Right lobe of liver (tissue), 6 donors: ENCODE measurements around the gene PSG1. TPM values are rescaled to one million over a fixed set of nuclear protein-coding genes. Genes with fewer than 3 reads are reported as not detected.
"Not testable (repeated sequence)": the region's sequence is repeated elsewhere in the genome, so short reads cannot be mapped to it uniquely, and the experiment has no call there.

Experiments
- ATAC-seq, 4 donors: fragments of 200-7000 bp; cut with Tn5 transposase; one replicate each; pipeline ENCODE4 v1.9.1; 2020; ENCODE audit warnings: mild to moderate bottlenecking in 4 of 4, moderate library complexity in 4 of 4
- DNase-seq, 3 donors: peaks; one replicate each; pipeline ENCODE4 v3.0.0-alpha.2; 2020
- H3K27ac ChIP-seq, 3 donors: fragments of 200-600 bp; one replicate each; pipeline ENCODE4 v1.8.0; 2022
- H3K27me3 ChIP-seq, 2 donors: fragments of 200-600 bp; one replicate each; pipeline ENCODE4 v1.8.0; 2022
- H3K36me3 ChIP-seq, 4 donors: fragments of 200-600 bp; sonication (generic) in 1 of 4; one replicate each; pipeline versions ENCODE4 v1.5.1 to v1.8.0; 2017 to 2022; ENCODE audit warnings: control low read depth in 1 of 4
- H3K4me1 ChIP-seq, 4 donors: fragments of 200-600 bp; sonication (generic) in 1 of 4; one replicate each; pipeline versions ENCODE4 v1.5.1 to v1.8.0; 2017 to 2022; ENCODE audit warnings: control low read depth in 1 of 4
- H3K4me3 ChIP-seq, 3 donors: fragments of 200-600 bp; one replicate each; pipeline ENCODE4 v1.8.0; 2022
- H3K9me3 ChIP-seq, 4 donors: fragments of 200-600 bp; sonication (generic) in 1 of 4; one replicate each; pipeline versions ENCODE4 v1.5.1 to v1.8.0; 2017 to 2022; ENCODE audit warnings: control low read depth in 1 of 4
- POLR2A ChIP-seq: fragments of 450-650 bp; IDR thresholded peaks from one replicate; pipeline ENCODE4 v1.6.1; 2017; ENCODE audit warnings: antibody characterized with exemption, mild to moderate bottlenecking
- WGBS: methylation state at CpG from one replicate; pipeline ENCODE4 v1.1.6; 2018; ENCODE audit warnings: low coverage, low lambda C conversion rate; ENCODE audit not compliant: insufficient coverage; ENCODE audit errors: missing lambda C conversion rate; 5-methylcytosine and 5-hydroxymethylcytosine counted together
- intact Hi-C, 2 donors: fragments of 100-400 bp; cut with DNase I; formaldehyde crosslinking; loops; one replicate each; pipeline versions ENCODE4 v1.11.2 to v1.14.1; 2022
- total RNA-seq, 6 experiments: library from RNA; depleted of rRNA in 2 of 6; stranded (reverse); fragments of >200 nt in 2 of 6; fragmentation: NEBNext Ultra II Directional in 3 of 6; extraction: Animal tissue kit (Norgen Biotek cat#: 25700) in 3 of 6; gene quantifications; one replicate each; pipeline versions ENCODE4 v1.1.0 to v1.2.4, GENCODE V29; 2016 to 2023
- TF ChIP-seq, protein P1 (sequence below), 4 donors: fragments of 200-600 bp in 3 of 4; fragments of 450-650 bp in 1 of 4; IDR thresholded peaks; one replicate each; pipeline versions ENCODE4 v1.5.1 to v1.8.0; 2016 to 2022; ENCODE audit warnings: antibody characterized with exemption in 4 of 4, mild to moderate bottlenecking in 2 of 4
- donor health status: DM: no; HTN: yes; CAD: no.
- donor health status: DM: no; HTN: no; CAD: no.
- donor health status: DM: no; HTN: no; CAD: no.
- donor health status: DM: no; HTN: yes; CAD: no.
- donor health status: DM: no; HTN: yes; CAD: no.

PSG1 gene
- total RNA-seq, 6 experiments from 2014 or later: not detected

GRCh38 chr19:42919757-42920079, 40.2 kb upstream of the PSG1 start:
- intact Hi-C loops: no loop called here
- no peaks in the 10 kb centered on the region for H3K9me3 ChIP-seq
- H3K4me1 ChIP-seq: no peaks in the 10 kb centered on the region
- DNase-seq: no peak
- H3K4me3 ChIP-seq: no peak overlapping the region
- TF ChIP-seq POLR2A: no peak
- TF ChIP-seq, protein P1, sequence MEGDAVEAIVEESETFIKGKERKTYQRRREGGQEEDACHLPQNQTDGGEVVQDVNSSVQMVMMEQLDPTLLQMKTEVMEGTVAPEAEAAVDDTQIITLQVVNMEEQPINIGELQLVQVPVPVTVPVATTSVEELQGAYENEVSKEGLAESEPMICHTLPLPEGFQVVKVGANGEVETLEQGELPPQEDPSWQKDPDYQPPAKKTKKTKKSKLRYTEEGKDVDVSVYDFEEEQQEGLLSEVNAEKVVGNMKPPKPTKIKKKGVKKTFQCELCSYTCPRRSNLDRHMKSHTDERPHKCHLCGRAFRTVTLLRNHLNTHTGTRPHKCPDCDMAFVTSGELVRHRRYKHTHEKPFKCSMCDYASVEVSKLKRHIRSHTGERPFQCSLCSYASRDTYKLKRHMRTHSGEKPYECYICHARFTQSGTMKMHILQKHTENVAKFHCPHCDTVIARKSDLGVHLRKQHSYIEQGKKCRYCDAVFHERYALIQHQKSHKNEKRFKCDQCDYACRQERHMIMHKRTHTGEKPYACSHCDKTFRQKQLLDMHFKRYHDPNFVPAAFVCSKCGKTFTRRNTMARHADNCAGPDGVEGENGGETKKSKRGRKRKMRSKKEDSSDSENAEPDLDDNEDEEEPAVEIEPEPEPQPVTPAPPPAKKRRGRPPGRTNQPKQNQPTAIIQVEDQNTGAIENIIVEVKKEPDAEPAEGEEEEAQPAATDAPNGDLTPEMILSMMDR (IDR thresholded peaks at IDR 0.05): no peak
- 20% methylated on average over 2 of the region's 3 CpGs for WGBS
- no peak for ATAC-seq
- no peak overlapping the region for H3K27ac ChIP-seq
- H3K27me3 ChIP-seq: no peaks in the 10 kb centered on the region
- H3K36me3 ChIP-seq: no peaks in the 10 kb centered on the region

DNA sequence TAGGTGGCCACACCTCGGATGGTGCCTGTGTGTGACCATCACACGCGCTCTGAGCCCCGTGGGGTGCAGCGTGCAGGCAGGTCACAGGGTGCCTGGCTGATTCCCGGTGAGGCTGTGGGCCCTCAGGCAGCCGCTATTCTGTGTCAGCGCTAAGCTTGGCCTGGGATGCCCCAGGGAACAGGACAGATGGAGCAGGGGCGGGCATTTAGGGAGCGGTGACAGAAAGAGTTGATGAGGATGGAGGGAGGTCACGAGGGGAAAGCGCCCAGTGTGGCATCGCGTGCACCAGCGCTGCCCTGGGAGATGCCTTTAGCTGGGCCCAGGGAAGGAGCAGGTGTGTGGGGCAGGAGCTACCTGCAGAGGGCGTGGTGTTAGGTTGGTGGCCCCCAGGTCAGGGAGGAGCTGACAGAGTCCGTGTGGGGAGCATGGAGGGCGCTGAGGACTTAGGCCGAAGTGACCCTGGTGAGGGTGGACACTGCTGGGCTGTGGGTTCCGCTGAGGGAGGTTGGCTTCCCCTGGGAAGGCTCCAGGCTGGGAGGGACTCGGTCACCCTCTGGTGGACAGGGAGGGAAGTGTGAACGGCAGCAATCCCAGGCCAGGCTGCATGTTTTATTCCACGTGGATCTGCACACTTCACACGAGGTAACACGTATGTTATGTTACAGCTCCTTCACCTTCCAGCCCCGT, 39.7 kb upstream of the PSG1 start:
- H3K4me1 ChIP-seq, H3K36me3 ChIP-seq, intact Hi-C loops, H3K27ac ChIP-seq, DNase-seq, ATAC-seq, H3K9me3 ChIP-seq, H3K4me3 ChIP-seq, H3K27me3 ChIP-seq: not testable (repeated sequence)
- TF ChIP-seq, protein P1 (IDR thresholded peaks at IDR 0.05): peak in 1 of 4 donors; percentile 27
- 80% methylated on average over 1 of the region's 26 CpGs for WGBS

- intact Hi-C loops, DNase-seq, H3K4me3 ChIP-seq, H3K9me3 ChIP-seq, H3K27me3 ChIP-seq, H3K27ac ChIP-seq, ATAC-seq, H3K36me3 ChIP-seq, H3K4me1 ChIP-seq: not testable (repeated sequence)
- WGBS: 62% methylated on average over 8 of the region's 15 CpGs
These were observed 39.0 kb upstream of the PSG1 start for GRCh38 chr19:42918377-42919069.

DNA sequence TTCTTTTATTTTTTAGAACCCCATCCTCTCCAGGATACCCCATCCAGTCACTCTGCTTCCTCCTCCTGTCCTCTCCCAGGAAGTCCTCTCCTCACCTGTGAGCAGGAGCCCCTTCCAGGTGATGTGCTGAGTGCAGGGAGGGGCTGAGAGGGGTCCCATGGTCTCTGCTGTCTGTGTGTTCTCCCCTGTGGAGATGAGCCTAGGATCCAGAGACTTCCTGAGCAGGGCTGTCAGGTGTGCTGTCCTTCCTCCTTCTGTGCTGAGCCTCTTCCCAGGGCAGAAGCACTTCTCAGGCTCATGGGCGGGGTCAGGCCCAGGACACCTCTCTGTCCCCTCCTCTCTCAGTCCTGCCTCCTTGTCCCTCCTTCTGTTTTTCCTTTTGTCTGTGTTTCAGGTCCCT, 38.1 kb upstream of the PSG1 start, which contains the start of gene PSG6:
PSG6 (minus strand) TSS at position 261 of the 400 bp plus-strand sequence; CDS start at position 159, 102 bp downstream.
- H3K4me3 ChIP-seq, H3K27ac ChIP-seq, H3K4me1 ChIP-seq, H3K27me3 ChIP-seq, H3K36me3 ChIP-seq, DNase-seq, ATAC-seq, H3K9me3 ChIP-seq, intact Hi-C loops: not testable (repeated sequence)
- no CpG with 5 or more reads among the region's 1 CpG for WGBS

GRCh38 chr19:42916931-42917330, 37.4 kb upstream of the PSG1 start:
- WGBS: 48% methylated on average over 1 of the region's 1 CpG
- H3K27me3 ChIP-seq, H3K9me3 ChIP-seq, H3K27ac ChIP-seq, H3K4me1 ChIP-seq, H3K4me3 ChIP-seq, DNase-seq, ATAC-seq, H3K36me3 ChIP-seq, intact Hi-C loops: not testable (repeated sequence)

DNA sequence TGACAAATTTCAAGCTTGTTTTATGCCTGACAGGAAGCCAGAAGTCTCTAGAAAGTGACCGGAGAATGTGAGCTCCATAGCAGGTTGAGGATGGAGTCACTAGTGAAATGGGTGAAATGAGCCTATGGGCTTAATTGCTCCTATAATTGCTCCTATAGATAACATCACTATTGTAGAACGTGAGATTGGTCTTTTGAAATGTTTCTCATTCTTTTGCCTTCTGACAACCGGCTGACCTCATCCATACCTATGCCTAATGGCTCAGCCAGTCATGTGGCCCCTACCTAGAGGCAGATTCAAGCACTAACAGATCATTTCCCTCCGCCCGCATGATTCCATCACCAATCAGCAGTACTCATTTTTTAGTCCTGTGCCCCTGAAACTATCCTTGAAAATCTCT, 34.0 kb upstream of the PSG1 start:
- H3K36me3 ChIP-seq, intact Hi-C loops, DNase-seq, ATAC-seq, H3K9me3 ChIP-seq, H3K4me3 ChIP-seq, H3K4me1 ChIP-seq, H3K27me3 ChIP-seq, H3K27ac ChIP-seq: not testable (repeated sequence)
- 70% methylated on average over 4 of the region's 5 CpGs for WGBS

- H3K36me3 ChIP-seq, H3K27ac ChIP-seq, H3K4me3 ChIP-seq, intact Hi-C loops, H3K4me1 ChIP-seq, DNase-seq, H3K27me3 ChIP-seq, H3K9me3 ChIP-seq, ATAC-seq: not testable (repeated sequence)
- WGBS: 62% methylated on average over 4 of the region's 4 CpGs
These were observed 33.4 kb upstream of the PSG1 start for GRCh38 chr19:42912941-42913340.

DNA sequence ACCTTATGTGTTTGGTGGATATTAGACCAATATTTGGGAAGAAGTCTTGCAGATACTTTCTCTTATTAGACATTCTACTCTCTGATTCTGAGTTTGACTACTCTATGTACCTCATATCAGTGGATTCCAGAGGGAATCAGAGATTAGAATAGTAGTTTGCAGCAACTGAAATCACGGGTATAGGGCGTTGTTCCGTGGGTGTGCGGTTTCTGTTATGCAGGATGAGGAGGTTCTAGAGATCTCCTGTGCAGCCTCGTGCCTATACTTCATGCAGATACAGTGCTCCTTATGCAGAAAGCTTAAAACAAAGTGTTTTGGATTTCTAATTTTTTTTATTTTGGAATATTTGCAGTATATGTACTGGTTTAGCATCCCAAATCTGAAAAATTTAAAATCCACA, 32.2 kb upstream of the PSG1 start:
- ATAC-seq, DNase-seq, H3K4me3 ChIP-seq, H3K27ac ChIP-seq, H3K9me3 ChIP-seq, H3K36me3 ChIP-seq, H3K27me3 ChIP-seq, intact Hi-C loops, H3K4me1 ChIP-seq: not testable (repeated sequence)
- WGBS: 42% methylated on average over 4 of the region's 5 CpGs

DNA sequence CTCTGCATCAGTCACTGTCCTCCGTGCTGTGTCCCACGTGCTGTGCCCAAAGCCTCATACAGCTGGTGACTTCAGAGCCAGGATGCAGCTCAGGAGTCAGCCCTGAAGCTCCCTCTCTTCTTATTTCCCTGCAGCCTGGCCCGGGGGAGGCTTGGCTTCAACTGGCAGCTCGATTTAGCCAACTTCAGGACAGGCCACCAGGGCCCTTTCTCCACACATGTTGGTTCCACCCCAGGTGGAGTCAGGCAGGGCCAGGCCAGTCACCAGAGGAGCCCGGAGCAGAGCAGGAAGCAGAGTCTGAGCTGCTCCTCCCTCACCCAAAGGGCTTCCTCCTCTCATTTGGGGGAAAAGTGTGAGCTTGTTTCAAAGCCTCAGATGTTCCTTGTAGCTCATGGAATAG, 26.6 kb upstream of the PSG1 start:
- ATAC-seq, H3K27me3 ChIP-seq, H3K27ac ChIP-seq, intact Hi-C loops, H3K4me3 ChIP-seq, H3K36me3 ChIP-seq, H3K4me1 ChIP-seq, H3K9me3 ChIP-seq, DNase-seq: not testable (repeated sequence)
- 40% methylated on average over 5 of the region's 5 CpGs for WGBS

GRCh38 chr19:42900561-42900960, 21.0 kb upstream of the PSG1 start:
- H3K4me1 ChIP-seq, intact Hi-C loops, H3K4me3 ChIP-seq, H3K27me3 ChIP-seq, ATAC-seq, H3K9me3 ChIP-seq, H3K27ac ChIP-seq, DNase-seq, H3K36me3 ChIP-seq: not testable (repeated sequence)
- WGBS: 58% methylated on average over 4 of the region's 4 CpGs
